Measurements from ENCODE around the gene NMRAL1. TPM values are rescaled to one million over a fixed set of nuclear protein-coding genes. Genes with fewer than 3 reads are reported as not detected.

NMRAL1 gene
- total RNA-seq, 6 donors from 2014 or later: 34.4 to 80.7 (median 43.3) TPM

GRCh38 chr16:4475880-4476788 lies 1.7 kb upstream of the NMRAL1 start, which contains the start of gene HMOX2:
Gene HMOX2 (plus strand): TSS chr16:4476398. CDS start chr16:4505525, 29,127 bp downstream.
- Histone ChIP-seq H3K4me1 (peaks cover 29 to 48% (median 33%) of the 10 kb centered on the region in 4 donors), H3K36me3 (no peaks in the 10 kb centered on the region), H3K9me3 (no peaks in the 10 kb centered on the region), H3K4me3 (peak within 1 kb of the TSS; percentile 71 to 100 (median 86)), H3K27me3 (no peaks in the 10 kb centered on the region), H3K27ac (peak within 1 kb of the TSS; percentile 87 to 96 (median 90))
- peak; percentile 97 to 99 for DNase-seq
- TF ChIP-seq POLR2A (IDR thresholded peaks at IDR 0.05): peak in 3 of 4 donors; percentile 75 to 98 (median 87)
- TF ChIP-seq POLR2AphosphoS5 (IDR thresholded peaks at IDR 0.05): peak; percentile 84 to 98
- peak in 1 of 4 donors; percentile 41 for TF ChIP-seq EP300 (IDR thresholded peaks at IDR 0.05)
- TF ChIP-seq CTCF (IDR thresholded peaks at IDR 0.05): peak in 5 of 6 experiments; percentile 23 to 65 (median 58)
- 15 to 49% methylated on average over 13 to 40 of the region's 70 CpGs for WGBS, 2 donors
- peak; percentile 97 for ATAC-seq (ENCODE audit: low FRiP score in 2 of 2)

GRCh38 chr16:4472880-4473279 lies 1.5 kb downstream of the NMRAL1 start:
- Histone ChIP-seq H3K4me1 (peaks cover 24 to 39% (median 29%) of the 10 kb centered on the region in 4 donors), H3K9me3 (no peaks in the 10 kb centered on the region), H3K27ac (no peak overlapping the region), H3K4me3 (no peak overlapping the region), H3K27me3 (no peaks in the 10 kb centered on the region), H3K36me3 (peaks cover 0 to 14% (median 8%) of the 10 kb centered on the region in 4 donors)
- DNase-seq (no peak), ATAC-seq (ENCODE audit: low FRiP score in 2 of 2) (no peak)
- TF ChIP-seq CTCF (IDR thresholded peaks at IDR 0.05) (no peak), EP300 (IDR thresholded peaks at IDR 0.05) (no peak), POLR2A (IDR thresholded peaks at IDR 0.05) (no peak), POLR2AphosphoS5 (IDR thresholded peaks at IDR 0.05) (no peak)
- 66 to 82% methylated on average over 4 of the region's 4 CpGs for WGBS, 2 donors

GRCh38 chr16:4471869-4472268 lies 2.6 kb downstream of the NMRAL1 start:
- Histone ChIP-seq H3K4me3 (no peak overlapping the region), H3K36me3 (peaks cover 4 to 20% (median 13%) of the 10 kb centered on the region in 4 donors), H3K9me3 (no peaks in the 10 kb centered on the region), H3K27me3 (no peaks in the 10 kb centered on the region), H3K27ac (no peak overlapping the region), H3K4me1 (peaks cover 18 to 29% (median 24%) of the 10 kb centered on the region in 4 donors)
- ATAC-seq (ENCODE audit: low FRiP score in 2 of 2) (no peak), DNase-seq (no peak)
- WGBS, 2 donors: 91 to 93% methylated on average over 5 of the region's 5 CpGs
- TF ChIP-seq POLR2AphosphoS5 (IDR thresholded peaks at IDR 0.05) (no peak), EP300 (IDR thresholded peaks at IDR 0.05) (no peak), CTCF (IDR thresholded peaks at IDR 0.05) (no peak), POLR2A (IDR thresholded peaks at IDR 0.05) (no peak)

GRCh38 chr16:4468972-4469371 lies 5.5 kb downstream of the NMRAL1 start:
- TF ChIP-seq POLR2A (IDR thresholded peaks at IDR 0.05) (no peak), EP300 (IDR thresholded peaks at IDR 0.05) (no peak), CTCF (IDR thresholded peaks at IDR 0.05) (no peak), POLR2AphosphoS5 (IDR thresholded peaks at IDR 0.05) (no peak)
- Histone ChIP-seq H3K27me3 (no peaks in the 10 kb centered on the region), H3K27ac (no peak overlapping the region), H3K9me3 (no peaks in the 10 kb centered on the region), H3K4me1 (peaks cover 5 to 7% (median 7%) of the 10 kb centered on the region in 4 donors), H3K36me3 (peaks cover 5 to 49% (median 36%) of the 10 kb centered on the region in 4 donors), H3K4me3 (no peak overlapping the region)
- 92 to 96% methylated on average over 10 of the region's 10 CpGs for WGBS, 2 donors
- no peak for ATAC-seq (ENCODE audit: low FRiP score in 2 of 2)
- DNase-seq: no peak

Data from upper lobe of left lung (tissue), 6 donors.